D721Med (cell line): ENCODE data around the gene LIMCH1.

Experiments used
- DNase-seq: peaks from one replicate; pipeline ENCODE4 v3.0.0; 2011; ENCODE audit warnings: low spot score; ENCODE audit not compliant: insufficient read length
- FAIRE-seq: peaks from 2 replicates; lab custom pipeline; 2011; peaks lifted over from hg19 to GRCh38; lab: Jason Lieb, UNC
- CTCF ChIP-seq: IDR thresholded peaks from 2 replicates; pipeline ENCODE4 v1.5.1; 2012; ENCODE audit warnings: mild to moderate bottlenecking, control low read depth; ENCODE audit not compliant: insufficient read depth; ENCODE audit errors: missing control alignments

LIMCH1 gene

GRCh38 chr4:41539711-41540110, 1.8 kb downstream of the LIMCH1 start:
- DNase-seq: no peak
- TF ChIP-seq CTCF: no peak
- FAIRE-seq: no peak

- no peak for FAIRE-seq
- TF ChIP-seq CTCF: no peak
- DNase-seq: no peak
Observed at GRCh38 chr4:41540687-41541086, 2.7 kb downstream of the LIMCH1 start.

DNA sequence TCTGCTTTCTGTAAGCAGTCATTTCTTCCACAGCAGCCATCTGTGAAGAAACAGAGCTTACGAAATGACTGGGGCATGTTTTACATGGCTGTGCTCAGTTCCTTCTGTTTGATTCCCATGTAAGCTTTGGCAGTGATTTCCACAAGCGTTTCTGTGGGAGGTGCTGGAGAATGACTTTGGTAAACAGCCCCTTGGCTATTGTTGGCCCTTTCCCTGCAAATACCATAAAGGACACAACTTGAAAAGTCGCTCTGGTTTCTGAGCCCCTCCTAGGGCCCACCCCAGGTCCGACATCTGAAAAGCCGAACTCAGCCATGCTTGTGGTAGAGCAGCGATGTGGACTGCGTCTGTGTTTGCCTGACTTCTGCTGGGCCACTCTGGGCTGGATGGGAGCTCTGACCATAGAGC, 3.7 kb downstream of the LIMCH1 start:
- DNase-seq: no peak
- no peak for TF ChIP-seq CTCF
- FAIRE-seq: no peak

DNA sequence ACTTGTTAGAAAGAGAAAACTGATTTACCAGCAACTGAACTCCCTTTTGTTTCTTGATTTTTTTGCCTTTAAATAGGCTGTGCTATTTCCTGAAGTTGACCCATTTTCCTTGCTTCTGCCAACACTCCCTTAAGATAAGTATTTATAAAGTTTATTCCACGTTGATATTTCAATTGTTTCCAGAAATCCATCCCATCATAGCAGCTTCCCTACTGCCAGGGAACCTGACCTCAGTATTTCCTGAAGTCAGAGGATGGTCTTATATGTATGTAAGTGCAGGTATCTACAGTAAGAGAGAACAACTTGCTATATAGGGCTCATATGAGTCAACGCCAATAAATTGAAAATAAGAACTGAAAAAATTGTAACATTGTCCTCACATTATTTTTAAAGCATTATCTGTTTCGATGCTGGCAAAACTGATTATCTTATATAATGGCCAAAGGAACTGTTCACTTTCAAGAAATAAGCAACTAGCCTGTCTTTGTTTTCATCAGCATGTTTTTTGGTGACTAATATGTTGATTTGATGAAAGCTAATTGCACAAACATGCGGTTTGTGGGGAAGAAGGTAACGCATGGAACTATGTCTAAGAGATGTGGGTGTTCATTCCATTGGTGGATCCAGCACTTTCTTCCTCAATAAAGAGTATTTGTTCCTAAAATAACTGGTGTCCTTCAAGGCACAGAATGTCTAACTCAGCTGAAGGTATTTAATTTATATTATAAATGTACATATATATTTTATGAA, 4.7 kb downstream of the LIMCH1 start:
- TF ChIP-seq CTCF: no peak
- FAIRE-seq (no peak), DNase-seq (no peak)

- FAIRE-seq: peak; percentile 11
- TF ChIP-seq CTCF: no peak
- no peak for DNase-seq
Observed at GRCh38 chr4:41545238-41545637, 7.3 kb downstream of the LIMCH1 start.

- no peak for TF ChIP-seq CTCF
- FAIRE-seq: no peak
Observed at GRCh38 chr4:41546638-41547037, 8.7 kb downstream of the LIMCH1 start.

GRCh38 chr4:41548305-41548880, 10.4 kb downstream of the LIMCH1 start:
- FAIRE-seq (peak; percentile 16), DNase-seq (no peak)
- TF ChIP-seq CTCF: no peak

More at GRCh38 chr4:41546638-41547037, 8.7 kb downstream of the LIMCH1 start:
- DNase-seq: no peak
